ENCODE measurements around the gene ABTB1. TPM values are rescaled to one million over a fixed set of nuclear protein-coding genes. Genes with fewer than 3 reads are reported as not detected.

Gene ABTB1
- total RNA-seq, 4 donors from 2014 or later, result 25.3 to 50.3 (median 35.8) TPM

- no peak for ATAC-seq
- no peak overlapping the region for H3K27ac ChIP-seq
- no peaks in the 10 kb centered on the region for H3K27me3 ChIP-seq
- H3K36me3 ChIP-seq, result peaks cover 0 to 63% of the 10 kb centered on the region in 2 donors
- H3K9me3 ChIP-seq, result no peaks in the 10 kb centered on the region
- H3K4me3 ChIP-seq, result no peak overlapping the region
- no peak for TF ChIP-seq CTCF (IDR thresholded peaks at IDR 0.05)
- no peak for TF ChIP-seq POLR2AphosphoS5 (IDR thresholded peaks at IDR 0.05)
- no peak for TF ChIP-seq POLR2A (IDR thresholded peaks at IDR 0.05)
- no peak for TF ChIP-seq EP300 (IDR thresholded peaks at IDR 0.05)
- H3K4me1 ChIP-seq, result peaks cover 2 to 35% (median 11%) of the 10 kb centered on the region in 3 donors
- WGBS, 2 donors (ENCODE audit: low coverage in 1 of 2), result 80% methylated on average over 2 of the region's 17 CpGs; no CpG with 5 or more reads in 1 of the 2 donors
Observed at GRCh38 chr3:127677541-127678314, 5.0 kb downstream of the ABTB1 start.

- H3K4me3 ChIP-seq, result no peak overlapping the region
- peaks cover 0 to 63% of the 10 kb centered on the region in 2 donors for H3K36me3 ChIP-seq
- no peak for TF ChIP-seq EP300 (IDR thresholded peaks at IDR 0.05)
- TF ChIP-seq POLR2A (IDR thresholded peaks at IDR 0.05), result no peak
- no peak for TF ChIP-seq CTCF (IDR thresholded peaks at IDR 0.05)
- no peak for TF ChIP-seq POLR2AphosphoS5 (IDR thresholded peaks at IDR 0.05)
- no peak for ATAC-seq
- no peaks in the 10 kb centered on the region for H3K27me3 ChIP-seq
- WGBS, 2 donors (ENCODE audit: low coverage in 1 of 2), result 93 to 100% methylated on average over 1 to 2 of the region's 8 CpGs
- peaks cover 2 to 34% (median 11%) of the 10 kb centered on the region in 3 donors for H3K4me1 ChIP-seq
- no peaks in the 10 kb centered on the region for H3K9me3 ChIP-seq
- H3K27ac ChIP-seq, result no peak overlapping the region
Observed at GRCh38 chr3:127678315-127678599, 5.5 kb downstream of the ABTB1 start.

- H3K36me3 ChIP-seq, result peaks cover 0 to 63% of the 10 kb centered on the region in 2 donors
- no peak overlapping the region for H3K4me3 ChIP-seq
- peaks cover 0 to 34% (median 9%) of the 10 kb centered on the region in 3 donors for H3K4me1 ChIP-seq
- TF ChIP-seq POLR2AphosphoS5 (IDR thresholded peaks at IDR 0.05), result no peak
- no peak for TF ChIP-seq CTCF (IDR thresholded peaks at IDR 0.05)
- TF ChIP-seq POLR2A (IDR thresholded peaks at IDR 0.05), result no peak
- TF ChIP-seq EP300 (IDR thresholded peaks at IDR 0.05), result no peak
- 77% methylated on average over 4 of the region's 12 CpGs; no CpG with 5 or more reads in 1 of the 2 donors for WGBS, 2 donors (ENCODE audit: low coverage in 1 of 2)
- H3K27ac ChIP-seq, result no peak overlapping the region
- no peaks in the 10 kb centered on the region for H3K27me3 ChIP-seq
- no peaks in the 10 kb centered on the region for H3K9me3 ChIP-seq
- no peak for ATAC-seq
Observed at GRCh38 chr3:127678611-127679533, 6.1 kb downstream of the ABTB1 start.

GRCh38 chr3:127679534-127680145, 6.9 kb downstream of the ABTB1 start:
- WGBS, 2 donors (ENCODE audit: low coverage in 1 of 2), result 92% methylated on average over 2 of the region's 21 CpGs; no CpG with 5 or more reads in 1 of the 2 donors
- TF ChIP-seq EP300 (IDR thresholded peaks at IDR 0.05) (no peak), CTCF (IDR thresholded peaks at IDR 0.05) (peak in 1 of 4 experiments; percentile 16)
- Histone ChIP-seq H3K27me3 (no peaks in the 10 kb centered on the region), H3K27ac (no peak overlapping the region), H3K36me3 (peaks cover 0 to 60% of the 10 kb centered on the region in 2 donors), H3K4me3 (no peak overlapping the region), H3K9me3 (no peaks in the 10 kb centered on the region), H3K4me1 (peaks cover 0 to 32% (median 4%) of the 10 kb centered on the region in 3 donors)
- ATAC-seq, result no peak

All from gastroesophageal sphincter (tissue), 4 donors.